Nasal cavity respiratory epithelium epithelial cell of viscerocranial mucosa (primary cell): ENCODE results near the gene CCDC34. TPM values are rescaled to one million over a fixed set of nuclear protein-coding genes. Genes with fewer than 3 reads are reported as not detected.

Experiments used
- total RNA-seq: library from RNA; depleted of rRNA; stranded (reverse); fragments of >200 nt; gene quantifications from 2 replicates; pipeline ENCODE4 v1.2.3, GENCODE V29; 2014

The CCDC34 gene
- 1.4 and 5.1 TPM in 2 replicates for total RNA-seq

GRCh38 chr11:27362749-27363575, at the start of gene CCDC34:
Gene CCDC34 (minus strand): TSS chr11:27363215. CDS start chr11:27363194, 21 bp downstream.

Other genes with a start within 250 kb of the CCDC34 start
- 20.5 and 38.9 TPM in 2 replicates for gene LGR4, start 109.6 kb upstream of the CCDC34 start, total RNA-seq
- 91.4 and 127 TPM in 2 replicates for gene LIN7C, start 143.6 kb upstream of the CCDC34 start, total RNA-seq